Sigmoid colon (tissue), 7 donors: ENCODE results near the gene SYNE4. TPM values are rescaled to one million over a fixed set of nuclear protein-coding genes. Genes with fewer than 3 reads are reported as not detected.
A peak's percentile ranks its signal among the peaks of the same experiment; 100 is the strongest.

ENCODE experiments used
- DNase-seq: peaks from one replicate; pipeline ENCODE4 v3.0.0-alpha.2; 2019
- H3K27ac ChIP-seq, 4 donors: fragments of 200-600 bp; sonication (generic); one replicate each; pipeline ENCODE4 v1.5.1; 2016 to 2019; ENCODE audit warnings: mild to moderate bottlenecking in 1 of 4
- H3K27me3 ChIP-seq, 3 donors: fragments of 200-600 bp; sonication (generic); one replicate each; pipeline ENCODE4 v1.5.1; 2019; ENCODE audit warnings: mild to moderate bottlenecking in 1 of 3
- H3K36me3 ChIP-seq, 4 donors: fragments of 200-600 bp; sonication (generic); one replicate each; pipeline ENCODE4 v1.5.1; 2016 to 2019
- H3K4me1 ChIP-seq, 4 donors: fragments of 200-600 bp; sonication (generic); one replicate each; pipeline ENCODE4 v1.5.1; 2017 to 2019
- H3K4me3 ChIP-seq, 4 donors: fragments of 200-600 bp; sonication (generic); one replicate each; pipeline ENCODE4 v1.5.1; 2017 to 2019; ENCODE audit warnings: mild to moderate bottlenecking in 2 of 4, moderate library complexity in 1 of 4
- H3K9me3 ChIP-seq, 4 donors: fragments of 200-600 bp in 3 of 4; sonication (generic) in 3 of 4; one replicate each; pipeline versions ENCODE4 v1.5.1 to v1.6.1; 2013 to 2019
- CTCF ChIP-seq, 4 experiments: fragments of 450-650 bp in 3 of 4; fragments of 200-600 bp in 1 of 4; IDR thresholded peaks; one replicate each; pipeline ENCODE4 v1.5.1; 2016 to 2019; ENCODE audit warnings: antibody characterized with exemption in 4 of 4, mild to moderate bottlenecking in 3 of 4, moderate library complexity in 2 of 4
- EP300 ChIP-seq, 4 donors: sonication (generic); formaldehyde crosslinking; IDR thresholded peaks; one replicate each; pipeline ENCODE4 v1.6.1; 2017; ENCODE audit warnings: antibody characterized with exemption in 4 of 4
- POLR2A ChIP-seq, 2 donors: fragments of 450-650 bp; IDR thresholded peaks; one replicate each; pipeline ENCODE4 v1.6.1; 2016; ENCODE audit warnings: antibody characterized with exemption in 2 of 2, mild to moderate bottlenecking in 2 of 2, moderate library complexity in 2 of 2
- POLR2AphosphoS5 ChIP-seq, 4 donors: sonication (generic); formaldehyde crosslinking; IDR thresholded peaks; one replicate each; pipeline ENCODE4 v1.6.1; 2017; ENCODE audit warnings: antibody characterized with exemption in 4 of 4
- WGBS, 2 donors: extraction: QIAGEN DNeasy Blood & Tissue Kit; methylation state at CpG; one replicate each; pipeline ENCODE4 v1.1.7; 2013; 5-methylcytosine and 5-hydroxymethylcytosine counted together
- intact Hi-C: fragments of 100-400 bp; cut with DNase I; formaldehyde crosslinking; loops from one replicate; pipeline ENCODE4 v1.15.1; 2023
- polyA plus RNA-seq, 3 donors: library from polyadenylated mRNA; stranded (reverse); fragments of 200-250 nt; gene quantifications; one replicate each; pipeline ENCODE4 v1.2.3, GENCODE V29; 2013
- total RNA-seq, 4 donors: library from RNA; depleted of rRNA; stranded (reverse); fragments of >200 nt; gene quantifications; one replicate each; pipeline ENCODE4 v1.1.0, GENCODE V29; 2016
- donor health status: healthy with polysubstance abuse.
- donor health status: Bipolar disorder and iron deficiency.
- donor health status: healthy.

The SYNE4 gene, protein sequence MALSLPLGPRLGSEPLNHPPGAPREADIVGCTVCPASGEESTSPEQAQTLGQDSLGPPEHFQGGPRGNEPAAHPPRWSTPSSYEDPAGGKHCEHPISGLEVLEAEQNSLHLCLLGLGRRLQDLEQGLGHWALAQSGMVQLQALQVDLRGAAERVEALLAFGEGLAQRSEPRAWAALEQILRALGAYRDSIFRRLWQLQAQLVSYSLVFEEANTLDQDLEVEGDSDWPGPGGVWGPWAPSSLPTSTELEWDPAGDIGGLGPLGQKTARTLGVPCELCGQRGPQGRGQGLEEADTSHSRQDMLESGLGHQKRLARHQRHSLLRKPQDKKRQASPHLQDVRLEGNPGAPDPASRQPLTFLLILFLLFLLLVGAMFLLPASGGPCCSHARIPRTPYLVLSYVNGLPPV
- total RNA-seq, result under 1 TPM; 0.28 to 0.82 (median 0.76) TPM
- polyA plus RNA-seq, result 1 to 10 TPM; 3.9 to 7.8 (median 6.0) TPM

- intact Hi-C loops, result no loop called here
- H3K27me3 ChIP-seq, result no peaks in the 10 kb centered on the region
- peak within 1 kb of the TSS; percentile 29 to 48 (median 44) for H3K4me3 ChIP-seq
- no peaks in the 10 kb centered on the region for H3K9me3 ChIP-seq
- no peak for TF ChIP-seq CTCF (IDR thresholded peaks at IDR 0.05)
- no peak for TF ChIP-seq EP300 (IDR thresholded peaks at IDR 0.05)
- no peak for TF ChIP-seq POLR2A (IDR thresholded peaks at IDR 0.05)
- TF ChIP-seq POLR2AphosphoS5 (IDR thresholded peaks at IDR 0.05), result no peak
- H3K27ac ChIP-seq, result peak within 1 kb of the TSS; percentile 75 to 81 (median 79)
- peak; percentile 72 for DNase-seq
- 31 to 58% methylated on average over 19 of the region's 19 CpGs for WGBS, 2 donors
- peaks cover 0 to 27% (median 23%) of the 10 kb centered on the region in 4 donors for H3K4me1 ChIP-seq
- H3K36me3 ChIP-seq, result peaks cover 0 to 5% (median 0%) of the 10 kb centered on the region in 4 donors
These were observed at the start of gene SYNE4 for GRCh38 chr19:36008336-36008978. TSS of gene SYNE4 (minus strand) at chr19:36008813. CDS start at chr19:36008681, 132 bp downstream.

DNA sequence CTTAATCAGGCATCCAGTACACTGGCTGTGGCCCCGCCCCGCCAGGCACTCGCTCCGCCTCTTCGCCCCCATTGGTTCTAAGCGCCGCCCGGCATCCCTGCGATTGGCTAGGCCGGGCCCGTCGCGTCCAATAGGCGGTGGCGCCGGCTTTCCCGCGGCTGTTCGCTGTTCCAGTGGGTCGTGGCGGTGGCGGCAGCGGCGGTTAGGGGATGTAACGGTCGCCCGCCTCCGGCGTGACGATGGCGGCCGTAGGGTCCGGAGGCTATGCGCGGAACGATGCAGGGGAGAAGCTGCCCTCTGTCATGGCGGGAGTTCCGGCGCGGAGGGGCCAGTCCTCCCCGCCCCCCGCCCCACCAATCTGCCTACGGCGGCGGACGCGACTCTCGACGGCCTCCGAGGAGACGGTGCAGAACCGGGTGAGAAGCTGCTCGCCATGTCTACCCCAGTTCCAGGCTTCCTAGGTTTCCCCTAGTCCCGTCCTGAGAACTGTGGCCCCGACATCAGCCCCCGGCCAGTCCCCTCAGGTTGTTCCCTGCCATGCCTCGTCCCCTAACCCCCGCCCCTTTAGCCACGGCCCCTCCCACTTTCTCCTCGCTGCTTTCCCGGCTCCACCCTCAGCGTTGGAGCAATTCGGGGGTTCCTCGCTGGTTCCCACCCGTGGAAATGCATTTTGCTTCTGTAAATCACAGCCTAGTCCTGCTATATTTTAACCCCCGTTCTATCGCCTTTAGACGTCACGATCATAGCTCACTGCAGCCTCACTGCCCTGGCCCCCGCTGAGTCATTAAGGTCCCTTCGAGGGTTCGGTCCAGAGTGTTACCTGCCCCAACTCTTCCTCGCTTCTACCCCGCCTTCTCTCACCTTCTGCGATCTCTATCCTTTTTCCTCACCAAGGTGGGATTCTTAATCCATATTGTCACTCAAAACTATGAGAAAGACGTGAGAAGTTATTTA is 46.4 kb upstream of the SYNE4 start, which contains the start of gene WDR62:
Gene WDR62 (plus strand): TSS at position 165 of the 954 bp plus-strand sequence. CDS start 75 bp downstream, at position 240.
- no peaks in the 10 kb centered on the region for H3K9me3 ChIP-seq
- peak within 1 kb of the TSS; percentile 90 to 95 (median 93) for H3K27ac ChIP-seq
- no peaks in the 10 kb centered on the region for H3K27me3 ChIP-seq
- H3K4me3 ChIP-seq, result peak within 1 kb of the TSS; percentile 52 to 69 (median 64)
- WGBS, 2 donors, result 1% methylated on average over 76 of the region's 76 CpGs
- peaks cover 0 to 18% (median 17%) of the 10 kb centered on the region in 4 donors for H3K4me1 ChIP-seq
- intact Hi-C loops, result loop anchor here (1.0 to 10.0 kb wide), 5 partner anchors 43 to 300 kb away; partner anchors contain the start of genes ALKBH6, HSPB6, LRFN3 and POLR2I
- DNase-seq, result peak; percentile 97
- no peaks in the 10 kb centered on the region for H3K36me3 ChIP-seq
- TF ChIP-seq CTCF (IDR thresholded peaks at IDR 0.05), result no peak
- no peak for TF ChIP-seq EP300 (IDR thresholded peaks at IDR 0.05)
- no peak for TF ChIP-seq POLR2A (IDR thresholded peaks at IDR 0.05)
- no peak for TF ChIP-seq POLR2AphosphoS5 (IDR thresholded peaks at IDR 0.05)

DNA sequence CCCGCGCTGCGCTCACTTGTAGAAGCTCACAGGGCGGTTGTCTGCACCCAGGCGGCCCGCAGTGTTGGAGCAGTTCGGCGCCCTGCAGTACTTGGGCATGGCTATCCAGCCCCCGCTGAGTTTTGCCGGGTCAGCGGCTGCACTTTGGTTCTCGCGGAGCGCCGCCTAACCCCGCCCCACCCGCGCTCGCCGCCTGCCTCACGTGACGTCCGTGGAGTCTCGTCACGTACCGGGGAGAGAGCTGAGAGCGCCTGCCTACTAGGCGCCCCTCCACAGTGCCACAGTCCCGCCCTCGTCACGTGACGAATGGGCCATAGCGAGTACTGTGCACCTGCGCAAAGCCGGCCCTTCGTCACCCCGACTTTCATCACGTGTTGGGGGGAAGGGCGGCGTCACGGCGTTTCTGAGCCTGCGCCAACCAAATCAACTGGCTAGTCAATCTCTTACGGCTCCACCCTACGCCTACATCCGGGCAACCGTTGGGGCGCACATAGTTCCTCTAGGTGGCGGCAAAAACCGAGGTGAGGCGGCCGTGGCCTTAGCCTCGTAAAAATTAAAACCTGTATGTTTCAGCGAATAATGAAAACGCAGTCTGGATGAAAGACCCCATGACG is 45.6 kb upstream of the SYNE4 start, which contains the start of gene THAP8:
Gene THAP8 (minus strand): TSS at position 167 of the 614 bp plus-strand sequence. CDS start 68 bp downstream, at position 99.
- Histone ChIP-seq H3K36me3 (no peaks in the 10 kb centered on the region), H3K4me1 (peaks cover 0 to 18% (median 17%) of the 10 kb centered on the region in 4 donors), H3K9me3 (no peaks in the 10 kb centered on the region), H3K27ac (peak within 1 kb of the TSS; percentile 90 to 95 (median 93)), H3K4me3 (peak within 1 kb of the TSS; percentile 52 to 69 (median 64)), H3K27me3 (no peaks in the 10 kb centered on the region)
- intact Hi-C loops, result loop anchor here (1.0 to 10.0 kb wide), 5 partner anchors 42 to 299 kb away; partner anchors contain the start of genes ALKBH6, HSPB6, LRFN3 and POLR2I
- peak in 2 of 4 donors; percentile 40 to 98 for TF ChIP-seq EP300 (IDR thresholded peaks at IDR 0.05)
- TF ChIP-seq CTCF (IDR thresholded peaks at IDR 0.05), result peak; percentile 45 to 66 (median 54)
- TF ChIP-seq POLR2A (IDR thresholded peaks at IDR 0.05), result peak; percentile 60 to 83
- peak in 3 of 4 donors; percentile 69 to 95 (median 86) for TF ChIP-seq POLR2AphosphoS5 (IDR thresholded peaks at IDR 0.05)
- 0 to 1% methylated on average over 56 of the region's 56 CpGs for WGBS, 2 donors
- peak; percentile 100 for DNase-seq
